Left renal pelvis (tissue), 4 donors: Measurements from ENCODE around the gene MND1. TPM values are rescaled to one million over a fixed set of nuclear protein-coding genes. Genes with fewer than 3 reads are reported as not detected.

Experiments used
- polyA plus RNA-seq, 4 donors: library from polyadenylated mRNA; unstranded; fragments of 120-200 nt; gene quantifications; one replicate each; pipeline ENCODE4 v1.2.1, GENCODE V29; 2013; ENCODE audit not compliant: insufficient read length in 4 of 4

Gene MND1
- polyA plus RNA-seq, 4 donors = 11.6 to 22.7 (median 15.3) TPM

Other genes starting within 250 kb of the MND1 start
- gene TRIM2, start 140.2 kb upstream of the MND1 start, polyA plus RNA-seq = 10 to 100 TPM; 41.4 to 90.4 (median 78.7) TPM
- gene TMEM131L, start 121.7 kb downstream of the MND1 start, polyA plus RNA-seq = 10 to 100 TPM; 26.3 to 35.5 (median 26.9) TPM